Memory B cell (primary cell): ENCODE data around the gene DEAF1.
A peak's percentile ranks its signal among the peaks of the same experiment; 100 is the strongest.

Experiments
- ATAC-seq: fragments of 150-1000 bp; cut with Tn5 transposase; 2 replicates; pipeline ENCODE4 v1.10.0; 2021; ENCODE audit warnings: low read depth, mild to moderate bottlenecking, moderate library complexity
- DNase-seq, 2 donors: peaks; one replicate each; pipeline ENCODE4 v3.0.0; 2022; ENCODE audit warnings: low spot score in 2 of 2
- H3K27ac Mint-ChIP-seq: one replicate; pipeline ENCODE4 v1.8.0; 2022; ENCODE audit warnings: mild to moderate bottlenecking, moderate library complexity, mixed read lengths
- H3K27me3 Mint-ChIP-seq: one replicate; pipeline ENCODE4 v1.8.0; 2022; ENCODE audit warnings: mixed read lengths
- H3K36me3 Mint-ChIP-seq: one replicate; pipeline ENCODE4 v1.8.0; 2022; ENCODE audit warnings: mild to moderate bottlenecking, mixed read lengths
- H3K4me1 Mint-ChIP-seq: one replicate; pipeline ENCODE4 v1.8.0; 2022; ENCODE audit warnings: mixed read lengths
- H3K4me3 Mint-ChIP-seq: one replicate; pipeline ENCODE4 v1.8.0; 2022; ENCODE audit warnings: mild to moderate bottlenecking, moderate library complexity, mixed read lengths
- H3K9me3 Mint-ChIP-seq: one replicate; pipeline ENCODE4 v1.8.0; 2022; ENCODE audit warnings: mixed read lengths

The DEAF1 gene

DNA sequence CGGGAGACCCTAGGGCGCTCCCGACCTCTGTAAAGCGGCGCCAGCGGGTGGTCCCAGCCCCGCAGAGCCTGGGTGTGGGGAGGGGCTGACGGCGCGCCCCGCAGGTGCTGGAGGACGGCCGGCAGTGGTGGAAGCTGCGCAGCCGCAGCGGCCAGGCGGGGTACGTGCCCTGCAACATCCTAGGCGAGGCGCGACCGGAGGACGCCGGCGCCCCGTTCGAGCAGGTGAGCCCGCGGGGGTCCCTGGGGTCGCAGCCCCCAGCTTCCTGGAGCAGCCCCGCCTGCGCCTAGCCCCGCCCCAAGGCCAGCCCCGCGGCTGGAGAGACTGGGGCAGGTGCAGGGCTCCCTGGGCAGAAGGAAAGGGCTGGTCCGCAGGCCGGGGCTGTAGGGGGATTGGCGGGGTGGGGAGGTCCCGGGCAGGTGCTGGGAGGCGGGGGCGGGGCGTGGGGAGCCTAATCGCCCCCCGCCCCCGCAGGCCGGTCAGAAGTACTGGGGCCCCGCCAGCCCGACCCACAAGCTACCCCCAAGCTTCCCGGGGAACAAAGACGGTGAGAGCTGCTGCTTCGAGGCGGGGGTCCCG is 30.7 kb upstream of the DEAF1 start:
- peak in 1 of 2 donors; percentile 20 for DNase-seq
- Mint-ChIP-seq H3K4me3 (peak overlapping the region; percentile 81), H3K36me3 (no peaks in the 10 kb centered on the region), H3K4me1 (peaks cover 14% of the 10 kb centered on the region), H3K9me3 (no peaks in the 10 kb centered on the region), H3K27ac (peak overlapping the region; percentile 31), H3K27me3 (peaks cover 4% of the 10 kb centered on the region)
- no peak for ATAC-seq

DNA sequence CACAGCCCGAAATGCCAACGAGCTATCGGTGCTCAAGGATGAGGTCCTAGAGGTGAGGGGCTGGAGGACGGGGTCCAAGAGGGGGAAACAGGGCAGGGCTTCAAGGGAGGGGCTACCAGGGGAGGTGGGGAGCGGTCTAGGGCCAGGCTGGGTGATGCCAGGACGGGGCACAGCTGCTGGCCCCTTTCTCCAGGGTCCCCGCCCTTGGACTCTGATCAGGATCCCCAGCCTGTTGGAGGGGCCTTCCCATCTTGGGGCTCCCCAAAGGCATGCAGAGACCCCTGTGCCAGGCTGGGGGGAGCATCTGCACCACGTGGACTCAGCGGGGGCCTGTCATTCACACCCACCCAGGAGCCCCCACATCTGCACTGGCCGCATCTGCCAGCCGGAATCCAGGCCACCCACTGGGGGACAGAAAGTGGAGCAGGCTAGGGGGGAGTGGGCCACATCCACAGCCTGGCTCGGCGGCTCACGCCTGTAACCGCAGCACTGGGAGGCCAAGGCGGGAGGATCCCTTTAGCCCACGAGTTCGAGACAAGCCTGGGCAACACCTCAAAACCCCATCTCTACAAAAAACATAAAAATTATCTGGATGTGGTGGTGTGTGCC is 29.9 kb upstream of the DEAF1 start:
- Mint-ChIP-seq H3K27me3 (peaks cover 4% of the 10 kb centered on the region), H3K36me3 (no peaks in the 10 kb centered on the region), H3K9me3 (no peaks in the 10 kb centered on the region), H3K4me1 (peaks cover 14% of the 10 kb centered on the region), H3K4me3 (peak overlapping the region; percentile 81), H3K27ac (no peak overlapping the region)
- ATAC-seq (no peak), DNase-seq (peak in 1 of 2 donors; percentile 22)

DNA sequence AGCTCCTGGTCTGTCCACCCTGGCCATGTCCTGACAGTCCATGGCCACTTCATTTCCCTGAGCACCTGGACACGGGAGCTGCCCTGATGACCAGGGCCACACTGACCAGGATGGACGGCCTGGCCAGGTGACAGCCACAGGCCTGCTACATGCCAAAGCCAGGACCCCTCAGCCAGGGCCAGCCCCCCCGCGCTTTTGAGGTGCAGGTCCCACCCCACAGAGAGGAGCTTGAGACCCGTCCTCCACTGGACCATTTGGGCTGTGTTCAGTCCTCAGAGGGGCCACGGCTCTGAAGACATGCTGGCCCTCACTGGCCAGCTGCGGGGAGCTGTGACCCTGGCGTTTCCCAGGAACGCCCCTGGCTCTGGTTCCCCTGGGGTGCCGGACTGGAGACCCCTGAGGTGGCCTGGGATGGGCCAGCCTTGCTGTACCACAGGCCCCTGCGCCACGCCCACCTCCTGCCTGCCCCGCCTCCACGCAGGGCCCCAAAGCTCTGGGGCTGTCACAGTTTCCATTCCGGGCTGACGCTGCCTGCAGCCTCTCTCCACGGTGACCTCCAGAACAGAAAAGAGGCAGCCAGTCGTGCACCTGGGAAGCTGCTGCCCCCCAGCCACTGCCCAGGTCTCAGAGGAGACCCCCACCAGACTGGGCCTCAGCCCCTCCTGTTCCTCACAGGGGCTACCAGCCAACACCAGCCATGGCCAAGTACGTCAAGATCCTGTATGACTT is 29.2 kb upstream of the DEAF1 start:
- no peak for DNase-seq
- no peak overlapping the region for H3K27ac Mint-ChIP-seq
- no peaks in the 10 kb centered on the region for H3K9me3 Mint-ChIP-seq
- H3K4me1 Mint-ChIP-seq, result peaks cover 16% of the 10 kb centered on the region
- peaks cover 5% of the 10 kb centered on the region for H3K27me3 Mint-ChIP-seq
- ATAC-seq, result no peak
- no peaks in the 10 kb centered on the region for H3K36me3 Mint-ChIP-seq
- peak overlapping the region; percentile 29 for H3K4me3 Mint-ChIP-seq

DNA sequence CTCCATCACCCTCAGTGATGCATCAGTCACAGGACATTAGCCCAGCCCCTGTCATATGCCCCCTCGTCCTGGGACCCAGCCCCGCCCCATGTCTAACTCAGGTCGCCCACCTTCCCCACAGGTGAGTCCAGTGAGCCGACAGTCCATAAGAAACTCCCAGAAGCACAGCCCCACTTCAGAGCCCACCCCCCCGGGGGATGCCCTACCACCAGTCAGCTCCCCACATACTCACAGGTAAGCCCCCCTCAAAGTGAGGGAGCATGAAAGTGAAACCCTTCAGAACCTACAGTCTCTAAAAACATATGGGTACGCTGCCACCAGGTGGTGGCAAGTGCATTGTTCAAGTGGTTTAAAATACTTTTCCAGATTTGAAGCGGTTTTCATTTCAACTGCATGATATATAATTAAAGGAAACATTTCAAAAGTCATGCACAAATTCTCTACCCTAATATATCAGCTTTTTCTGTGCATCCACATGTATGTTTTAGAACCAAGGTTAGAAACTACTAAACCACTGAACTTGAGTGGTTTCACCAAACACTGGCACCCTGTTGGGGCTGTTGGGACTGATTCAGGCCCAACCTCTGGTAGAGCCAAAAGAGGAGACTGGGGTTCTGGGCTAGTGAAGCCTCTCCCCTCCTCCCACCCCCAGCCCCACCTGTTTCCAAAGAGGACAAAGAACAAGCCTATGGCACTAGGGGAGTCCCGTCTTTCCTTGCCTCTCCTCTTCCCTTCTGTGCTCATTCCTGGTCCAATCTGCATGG is 28.3 kb upstream of the DEAF1 start:
- DNase-seq, result peak; percentile 47 to 64
- Mint-ChIP-seq H3K4me1 (peaks cover 16% of the 10 kb centered on the region), H3K36me3 (no peaks in the 10 kb centered on the region), H3K27ac (no peak overlapping the region), H3K27me3 (peaks cover 6% of the 10 kb centered on the region), H3K4me3 (peak overlapping the region; percentile 84), H3K9me3 (no peaks in the 10 kb centered on the region)
- ATAC-seq, result peak; percentile 25

DNA sequence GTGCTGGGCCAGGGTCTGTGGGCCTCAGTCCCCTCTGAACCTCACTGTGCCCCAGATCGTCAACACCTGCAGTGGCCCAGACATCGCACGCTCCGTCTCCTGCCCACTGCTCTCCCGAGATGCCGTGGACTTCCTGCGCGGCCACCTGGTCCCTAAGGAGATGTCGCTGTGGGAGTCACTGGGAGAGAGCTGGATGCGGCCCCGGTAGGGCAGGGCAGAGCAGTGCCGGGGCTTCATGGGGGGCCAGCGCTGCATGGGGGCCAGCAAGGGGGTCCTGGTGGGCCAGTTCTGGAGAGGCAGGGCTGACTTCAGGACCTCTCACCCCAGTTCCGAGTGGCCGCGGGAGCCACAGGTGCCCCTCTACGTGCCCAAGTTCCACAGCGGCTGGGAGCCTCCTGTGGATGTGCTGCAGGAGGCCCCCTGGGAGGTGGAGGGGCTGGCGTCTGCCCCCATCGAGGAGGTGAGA is 27.4 kb upstream of the DEAF1 start:
- H3K9me3 Mint-ChIP-seq, result no peaks in the 10 kb centered on the region
- no peak for ATAC-seq
- peaks cover 6% of the 10 kb centered on the region for H3K27me3 Mint-ChIP-seq
- H3K4me3 Mint-ChIP-seq, result peak overlapping the region; percentile 83
- no peak for DNase-seq
- H3K27ac Mint-ChIP-seq, result no peak overlapping the region
- no peaks in the 10 kb centered on the region for H3K36me3 Mint-ChIP-seq
- H3K4me1 Mint-ChIP-seq, result peaks cover 16% of the 10 kb centered on the region

DNA sequence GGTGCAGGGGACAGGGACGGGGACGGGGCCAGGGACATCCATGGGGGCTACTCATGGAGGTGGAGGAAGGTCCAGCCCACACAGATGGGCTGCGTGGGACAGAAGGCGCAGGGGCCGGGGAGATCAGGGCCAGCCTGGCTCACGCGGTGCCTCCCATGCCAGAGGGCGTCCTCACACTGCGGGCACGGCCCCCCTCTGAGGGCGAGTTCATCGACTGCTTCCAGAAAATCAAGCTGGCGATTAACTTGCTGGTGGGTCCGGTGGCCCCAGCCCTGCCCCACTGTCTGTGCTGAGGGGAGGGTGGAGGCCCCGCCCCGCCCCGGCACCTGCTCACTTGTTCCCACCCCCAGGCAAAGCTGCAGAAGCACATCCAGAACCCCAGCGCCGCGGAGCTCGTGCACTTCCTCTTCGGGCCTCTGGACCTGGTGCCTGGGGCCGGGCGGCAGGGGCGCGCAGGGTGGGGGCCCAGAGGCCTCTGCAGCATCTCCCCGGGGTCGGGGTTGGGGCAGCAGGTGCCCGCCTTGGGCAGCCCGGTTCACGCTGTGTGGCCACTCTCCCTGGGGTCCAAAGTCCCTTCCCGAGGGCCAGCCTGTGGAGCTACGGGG is 26.8 kb upstream of the DEAF1 start:
- peak; percentile 72 to 73 for DNase-seq
- Mint-ChIP-seq H3K9me3 (no peaks in the 10 kb centered on the region), H3K27ac (no peak overlapping the region), H3K4me1 (peaks cover 16% of the 10 kb centered on the region), H3K36me3 (no peaks in the 10 kb centered on the region), H3K27me3 (peaks cover 6% of the 10 kb centered on the region), H3K4me3 (peak overlapping the region; percentile 83)
- peak; percentile 87 for ATAC-seq

DNA sequence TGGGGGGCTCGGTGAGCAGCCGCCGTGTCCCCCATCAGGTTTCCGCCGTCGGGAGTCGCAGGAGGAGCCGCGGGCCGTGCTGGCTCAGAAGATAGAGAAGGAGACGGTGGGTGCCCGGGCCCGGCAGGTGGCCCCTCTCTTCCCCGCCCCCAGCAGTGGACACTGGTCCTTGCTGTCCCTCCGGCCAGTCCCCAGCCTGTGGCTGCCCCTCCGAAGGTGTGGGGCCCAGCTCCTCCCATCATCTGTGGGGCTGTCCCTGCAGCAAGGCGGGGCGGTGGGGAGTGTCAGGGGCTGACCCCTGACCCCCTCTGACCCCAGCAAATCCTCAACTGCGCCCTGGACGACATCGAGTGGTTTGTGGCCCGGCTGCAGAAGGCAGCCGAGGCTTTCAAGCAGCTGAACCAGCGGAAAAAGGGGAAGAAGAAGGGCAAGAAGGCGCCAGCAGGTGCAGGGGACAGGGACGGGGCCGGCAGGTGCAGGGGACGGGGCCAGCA is 26.3 kb upstream of the DEAF1 start:
- no peak overlapping the region for H3K27ac Mint-ChIP-seq
- peak; percentile 55 to 56 for DNase-seq
- no peaks in the 10 kb centered on the region for H3K9me3 Mint-ChIP-seq
- H3K36me3 Mint-ChIP-seq, result no peaks in the 10 kb centered on the region
- peak; percentile 62 for ATAC-seq
- H3K27me3 Mint-ChIP-seq, result peaks cover 6% of the 10 kb centered on the region
- H3K4me1 Mint-ChIP-seq, result peaks cover 13% of the 10 kb centered on the region
- peak overlapping the region; percentile 83 for H3K4me3 Mint-ChIP-seq

DNA sequence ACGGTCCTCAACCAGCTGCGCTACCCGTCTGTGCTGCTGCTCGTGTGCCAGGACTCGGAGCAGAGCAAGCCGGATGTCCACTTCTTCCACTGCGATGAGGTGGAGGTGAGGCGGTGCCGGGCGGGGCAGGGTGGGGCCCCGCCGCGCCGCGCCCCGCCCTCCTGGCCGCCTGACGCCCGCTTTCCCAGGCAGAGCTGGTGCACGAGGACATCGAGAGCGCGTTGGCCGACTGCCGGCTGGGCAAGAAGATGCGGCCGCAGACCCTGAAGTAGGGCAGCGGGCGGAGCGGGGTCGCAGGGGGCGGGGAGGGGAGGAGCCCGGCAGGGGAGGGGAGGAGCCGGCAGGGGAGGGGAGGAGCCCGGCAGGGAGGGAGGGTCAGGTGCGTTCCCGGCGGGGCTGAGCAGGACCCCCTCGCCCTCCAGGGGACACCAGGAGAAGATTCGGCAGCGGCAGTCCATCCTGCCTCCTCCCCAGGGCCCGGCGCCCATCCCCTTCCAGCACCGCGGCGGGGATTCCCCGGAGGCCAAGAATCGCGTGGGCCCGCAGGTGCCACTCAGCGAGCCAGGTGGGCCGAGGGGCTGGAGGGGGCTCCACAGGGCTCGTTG is 25.7 kb upstream of the DEAF1 start:
- ATAC-seq (no peak), DNase-seq (peak in 1 of 2 donors; percentile 76)
- H3K36me3 Mint-ChIP-seq, result no peaks in the 10 kb centered on the region
- peaks cover 13% of the 10 kb centered on the region for H3K4me1 Mint-ChIP-seq
- no peaks in the 10 kb centered on the region for H3K9me3 Mint-ChIP-seq
- peak overlapping the region; percentile 83 for H3K4me3 Mint-ChIP-seq
- H3K27ac Mint-ChIP-seq, result no peak overlapping the region
- peaks cover 6% of the 10 kb centered on the region for H3K27me3 Mint-ChIP-seq

DNA sequence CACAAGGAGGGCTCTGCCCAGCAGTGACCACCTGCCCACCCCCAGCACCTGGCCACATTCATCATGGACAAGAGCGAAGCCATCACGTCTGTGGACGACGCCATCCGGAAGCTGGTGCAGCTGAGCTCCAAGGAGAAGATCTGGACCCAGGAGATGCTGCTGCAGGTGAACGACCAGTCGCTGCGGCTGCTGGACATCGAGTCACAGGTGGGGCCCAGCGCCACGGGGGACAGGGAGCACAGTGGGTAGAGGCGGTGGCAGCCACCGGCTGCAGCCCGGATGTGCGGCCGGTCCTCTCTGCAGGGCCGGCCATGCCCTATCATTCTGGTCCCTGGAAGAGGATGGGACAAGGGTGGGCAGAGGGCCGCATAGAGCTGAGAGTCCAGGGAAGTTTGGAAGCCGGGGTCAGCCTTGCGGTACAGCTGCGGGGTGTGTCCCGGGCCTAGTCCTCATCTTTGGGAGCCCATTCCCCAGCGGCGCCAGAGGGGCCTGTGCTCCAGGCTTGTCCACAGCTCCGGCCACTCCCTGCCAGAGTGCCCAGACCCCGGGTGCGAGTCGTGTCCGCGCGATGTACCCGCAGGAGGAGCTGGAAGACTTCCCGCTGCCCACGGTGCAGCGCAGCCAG is 25.1 kb upstream of the DEAF1 start:
- Mint-ChIP-seq H3K4me1 (peaks cover 11% of the 10 kb centered on the region), H3K9me3 (peaks cover 2% of the 10 kb centered on the region), H3K36me3 (no peaks in the 10 kb centered on the region), H3K27me3 (peaks cover 9% of the 10 kb centered on the region), H3K4me3 (peak overlapping the region; percentile 37), H3K27ac (no peak overlapping the region)
- DNase-seq (peak in 1 of 2 donors; percentile 15), ATAC-seq (no peak)

DNA sequence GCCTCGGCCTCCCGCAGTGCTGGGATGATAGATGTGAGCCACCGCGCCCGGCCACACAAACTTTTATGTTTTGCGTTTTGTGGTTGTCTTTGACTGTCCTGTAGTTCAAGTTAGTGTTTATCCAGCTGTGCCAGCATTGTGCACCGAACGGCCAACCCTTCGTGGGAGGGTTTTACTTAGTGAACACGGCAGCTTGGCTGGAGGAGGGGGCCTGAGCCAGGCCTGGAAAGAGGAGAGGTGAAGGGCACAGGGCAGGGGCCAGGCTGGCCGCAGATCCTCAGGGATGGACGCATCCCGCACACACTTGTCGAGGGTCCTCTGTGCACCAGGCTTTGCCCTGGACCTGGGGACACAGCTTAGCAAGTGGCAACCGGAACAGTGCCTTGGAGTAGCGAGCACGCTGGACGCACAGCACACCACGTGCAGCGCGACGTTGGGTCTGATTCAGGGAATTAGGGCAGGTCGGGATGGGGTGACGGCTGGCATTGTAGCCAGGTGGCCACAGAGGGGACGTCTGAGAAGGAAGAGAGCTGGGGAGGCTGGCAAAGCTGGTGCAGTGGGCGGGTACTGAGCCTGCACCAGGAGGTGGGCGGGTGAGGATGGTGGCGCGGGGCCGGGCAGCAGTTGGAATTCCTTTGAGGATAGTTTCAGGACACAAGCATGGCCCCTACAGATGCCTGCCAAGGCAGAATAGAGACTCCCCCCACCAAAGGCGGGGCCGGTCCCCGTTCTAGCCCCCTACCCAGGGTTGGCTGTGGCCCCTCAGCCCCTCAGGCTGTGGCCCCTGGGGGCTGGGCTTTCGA is 24.4 kb upstream of the DEAF1 start:
- Mint-ChIP-seq H3K9me3 (peaks cover 5% of the 10 kb centered on the region), H3K27me3 (peaks cover 11% of the 10 kb centered on the region), H3K4me1 (peaks cover 11% of the 10 kb centered on the region), H3K36me3 (peaks cover 3% of the 10 kb centered on the region), H3K4me3 (peak overlapping the region; percentile 56), H3K27ac (no peak overlapping the region)
- ATAC-seq (no peak), DNase-seq (peak in 1 of 2 donors; percentile 15)

DNA sequence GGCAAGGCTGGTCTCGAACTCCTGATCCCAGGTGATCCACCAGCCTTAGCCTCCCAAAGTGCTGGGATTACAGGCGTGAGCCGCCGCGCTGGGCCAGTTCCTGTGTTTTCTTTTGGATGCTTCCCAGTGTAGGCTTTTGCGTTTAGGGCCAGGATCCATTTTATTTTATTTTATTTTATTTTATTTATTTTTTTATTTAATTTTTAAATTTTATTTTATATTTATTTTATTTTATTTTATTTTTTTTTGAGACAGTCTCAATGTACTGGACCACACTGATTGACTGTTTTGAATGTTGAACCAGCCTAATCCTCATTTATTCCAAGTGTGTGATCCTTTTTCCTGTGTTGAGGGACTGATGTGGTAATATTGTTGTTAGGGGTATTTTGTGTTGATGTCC is 19.4 kb upstream of the DEAF1 start:
- Mint-ChIP-seq H3K27me3 (peaks cover 23% of the 10 kb centered on the region), H3K4me3 (no peak overlapping the region), H3K36me3 (peaks cover 3% of the 10 kb centered on the region), H3K4me1 (peaks cover 9% of the 10 kb centered on the region), H3K9me3 (peaks cover 5% of the 10 kb centered on the region), H3K27ac (no peak overlapping the region)
- ATAC-seq (no peak), DNase-seq (no peak)
